ENCODE data around the gene ACTR5.

GRCh38 chr20:38804682-38805501, 56.6 kb downstream of the ACTR5 start:
- TF ChIP-seq EZH2 (IDR thresholded peaks at IDR 0.05; ENCODE audit: borderline replicate concordance, low read depth, low read length, severe bottlenecking) (no peak), CTCF (IDR thresholded peaks at IDR 0.05; ENCODE audit: borderline replicate concordance, extremely low read depth, low read length, poor library complexity, severe bottlenecking) (no peak)
